ENCODE results near the gene UBE2G2. TPM values are rescaled to one million over a fixed set of nuclear protein-coding genes. Genes with fewer than 3 reads are reported as not detected.

UBE2G2 gene
- total RNA-seq, 1 experiment from 2014 or later, result 126 TPM

- Histone ChIP-seq H3K36me3 (ENCODE audit: insufficient read depth, low read length) (no peaks in the 10 kb centered on the region), H3K27ac (ENCODE audit: low read length) (no peak overlapping the region), H4K20me1 (ENCODE audit: insufficient read depth, low read depth, low read length) (no peaks in the 10 kb centered on the region; the same call in 1 of the 2 replicates), H3K27me3 (ENCODE audit: low read length) (no peaks in the 10 kb centered on the region), H3K79me2 (ENCODE audit: low read length) (no peaks in the 10 kb centered on the region), H3K4me1 (ENCODE audit: low read length) (no peaks in the 10 kb centered on the region), H3K9me3 (ENCODE audit: low read length) (no peaks in the 10 kb centered on the region), H2AFZ (ENCODE audit: low read length) (no peak overlapping the region), H3K4me2 (ENCODE audit: low read depth, low read length, poor library complexity, severe bottlenecking) (no peak overlapping the region), H3K9me2 (replicated peaks; ENCODE audit: insufficient read depth, low read length) (no peaks in the 10 kb centered on the region), H3K4me3 (ENCODE audit: low read length) (no peak overlapping the region), H3K9ac (ENCODE audit: low read length) (no peak overlapping the region)
- DNase-seq, result no peak
These were observed 48.9 kb downstream of the UBE2G2 start for GRCh38 chr21:44752671-44753235.

GRCh38 chr21:44751799-44752636 lies 49.6 kb downstream of the UBE2G2 start:
- H3K9ac ChIP-seq (ENCODE audit: low read length), result no peak overlapping the region
- no peaks in the 10 kb centered on the region for H3K4me1 ChIP-seq (ENCODE audit: low read length)
- H2AFZ ChIP-seq (ENCODE audit: low read length), result no peak overlapping the region
- no peaks in the 10 kb centered on the region for H3K79me2 ChIP-seq (ENCODE audit: low read length)
- no peak overlapping the region for H3K4me2 ChIP-seq (ENCODE audit: low read depth, low read length, poor library complexity, severe bottlenecking)
- no peak for DNase-seq
- no peak overlapping the region for H3K27ac ChIP-seq (ENCODE audit: low read length)
- no peak overlapping the region for H3K4me3 ChIP-seq (ENCODE audit: low read length)
- H4K20me1 ChIP-seq (ENCODE audit: insufficient read depth, low read depth, low read length), result no peaks in the 10 kb centered on the region; the same call in 1 of the 2 replicates
- no peaks in the 10 kb centered on the region for H3K9me3 ChIP-seq (ENCODE audit: low read length)
- H3K27me3 ChIP-seq (ENCODE audit: low read length), result no peaks in the 10 kb centered on the region
- no peaks in the 10 kb centered on the region for H3K9me2 ChIP-seq (replicated peaks; ENCODE audit: insufficient read depth, low read length)
- no peaks in the 10 kb centered on the region for H3K36me3 ChIP-seq (ENCODE audit: insufficient read depth, low read length)

- Histone ChIP-seq H3K36me3 (ENCODE audit: insufficient read depth, low read length) (no peaks in the 10 kb centered on the region), H4K20me1 (ENCODE audit: insufficient read depth, low read depth, low read length) (no peaks in the 10 kb centered on the region; the same call in 1 of the 2 replicates), H2AFZ (ENCODE audit: low read length) (no peak overlapping the region), H3K9me3 (ENCODE audit: low read length) (no peaks in the 10 kb centered on the region), H3K79me2 (ENCODE audit: low read length) (no peaks in the 10 kb centered on the region), H3K9ac (ENCODE audit: low read length) (no peak overlapping the region), H3K27me3 (ENCODE audit: low read length) (no peaks in the 10 kb centered on the region), H3K4me2 (ENCODE audit: low read depth, low read length, poor library complexity, severe bottlenecking) (no peak overlapping the region), H3K4me3 (ENCODE audit: low read length) (no peak overlapping the region), H3K27ac (ENCODE audit: low read length) (no peak overlapping the region), H3K9me2 (replicated peaks; ENCODE audit: insufficient read depth, low read length) (no peaks in the 10 kb centered on the region), H3K4me1 (ENCODE audit: low read length) (no peaks in the 10 kb centered on the region)
- no peak for DNase-seq
These were observed 50.3 kb downstream of the UBE2G2 start for GRCh38 chr21:44751186-44751798.

- H3K4me2 ChIP-seq (ENCODE audit: low read depth, low read length, poor library complexity, severe bottlenecking), result no peak overlapping the region
- no peak overlapping the region for H3K4me3 ChIP-seq (ENCODE audit: low read length)
- no peaks in the 10 kb centered on the region for H3K79me2 ChIP-seq (ENCODE audit: low read length)
- H3K36me3 ChIP-seq (ENCODE audit: insufficient read depth, low read length), result no peaks in the 10 kb centered on the region
- no peaks in the 10 kb centered on the region for H3K9me3 ChIP-seq (ENCODE audit: low read length)
- no peak overlapping the region for H2AFZ ChIP-seq (ENCODE audit: low read length)
- DNase-seq, result no peak
- H3K27me3 ChIP-seq (ENCODE audit: low read length), result no peaks in the 10 kb centered on the region
- H3K9ac ChIP-seq (ENCODE audit: low read length), result no peak overlapping the region
- no peaks in the 10 kb centered on the region for H3K4me1 ChIP-seq (ENCODE audit: low read length)
- no peaks in the 10 kb centered on the region for H3K9me2 ChIP-seq (replicated peaks; ENCODE audit: insufficient read depth, low read length)
- no peaks in the 10 kb centered on the region for H4K20me1 ChIP-seq (ENCODE audit: insufficient read depth, low read depth, low read length)
- no peak overlapping the region for H3K27ac ChIP-seq (ENCODE audit: low read length)
These were observed 51.0 kb downstream of the UBE2G2 start for GRCh38 chr21:44750675-44751025.

- Histone ChIP-seq H3K4me1 (ENCODE audit: low read length) (no peaks in the 10 kb centered on the region), H3K9me3 (ENCODE audit: low read length) (no peaks in the 10 kb centered on the region), H3K79me2 (ENCODE audit: low read length) (no peaks in the 10 kb centered on the region), H3K36me3 (ENCODE audit: insufficient read depth, low read length) (no peaks in the 10 kb centered on the region), H3K27ac (ENCODE audit: low read length) (no peak overlapping the region), H4K20me1 (ENCODE audit: insufficient read depth, low read depth, low read length) (no peaks in the 10 kb centered on the region), H3K9me2 (replicated peaks; ENCODE audit: insufficient read depth, low read length) (no peaks in the 10 kb centered on the region), H3K4me3 (ENCODE audit: low read length) (no peak overlapping the region), H3K27me3 (ENCODE audit: low read length) (no peaks in the 10 kb centered on the region), H3K4me2 (ENCODE audit: low read depth, low read length, poor library complexity, severe bottlenecking) (no peak overlapping the region), H3K9ac (ENCODE audit: low read length) (no peak overlapping the region), H2AFZ (ENCODE audit: low read length) (no peak overlapping the region)
- no peak for DNase-seq
These were observed 51.6 kb downstream of the UBE2G2 start for GRCh38 chr21:44749759-44750674.

GRCh38 chr21:44749116-44749758 lies 52.4 kb downstream of the UBE2G2 start:
- H3K79me2 ChIP-seq (ENCODE audit: low read length), result no peaks in the 10 kb centered on the region
- H4K20me1 ChIP-seq (ENCODE audit: insufficient read depth, low read depth, low read length), result no peaks in the 10 kb centered on the region
- no peaks in the 10 kb centered on the region for H3K9me2 ChIP-seq (replicated peaks; ENCODE audit: insufficient read depth, low read length)
- no peaks in the 10 kb centered on the region for H3K36me3 ChIP-seq (ENCODE audit: insufficient read depth, low read length)
- H3K9me3 ChIP-seq (ENCODE audit: low read length), result no peaks in the 10 kb centered on the region
- H2AFZ ChIP-seq (ENCODE audit: low read length), result no peak overlapping the region
- H3K4me2 ChIP-seq (ENCODE audit: low read depth, low read length, poor library complexity, severe bottlenecking), result no peak overlapping the region
- DNase-seq, result no peak
- H3K9ac ChIP-seq (ENCODE audit: low read length), result no peak overlapping the region
- H3K27ac ChIP-seq (ENCODE audit: low read length), result no peak overlapping the region
- no peak overlapping the region for H3K4me3 ChIP-seq (ENCODE audit: low read length)
- no peaks in the 10 kb centered on the region for H3K27me3 ChIP-seq (ENCODE audit: low read length)
- no peaks in the 10 kb centered on the region for H3K4me1 ChIP-seq (ENCODE audit: low read length)

GRCh38 chr21:44748621-44749020 lies 53.0 kb downstream of the UBE2G2 start:
- Histone ChIP-seq H3K9me2 (replicated peaks; ENCODE audit: insufficient read depth, low read length) (no peaks in the 10 kb centered on the region), H3K79me2 (ENCODE audit: low read length) (no peaks in the 10 kb centered on the region), H3K36me3 (ENCODE audit: insufficient read depth, low read length) (no peaks in the 10 kb centered on the region), H3K4me1 (ENCODE audit: low read length) (no peaks in the 10 kb centered on the region), H3K27me3 (ENCODE audit: low read length) (no peaks in the 10 kb centered on the region), H3K9me3 (ENCODE audit: low read length) (no peaks in the 10 kb centered on the region), H2AFZ (ENCODE audit: low read length) (no peak overlapping the region), H3K27ac (ENCODE audit: low read length) (no peak overlapping the region), H4K20me1 (ENCODE audit: insufficient read depth, low read depth, low read length) (no peaks in the 10 kb centered on the region), H3K4me2 (ENCODE audit: low read depth, low read length, poor library complexity, severe bottlenecking) (no peak overlapping the region), H3K4me3 (ENCODE audit: low read length) (no peak overlapping the region), H3K9ac (ENCODE audit: low read length) (no peak overlapping the region)
- DNase-seq, result no peak
